ENCODE data around the gene SERPINA5.

SERPINA5 gene

DNA sequence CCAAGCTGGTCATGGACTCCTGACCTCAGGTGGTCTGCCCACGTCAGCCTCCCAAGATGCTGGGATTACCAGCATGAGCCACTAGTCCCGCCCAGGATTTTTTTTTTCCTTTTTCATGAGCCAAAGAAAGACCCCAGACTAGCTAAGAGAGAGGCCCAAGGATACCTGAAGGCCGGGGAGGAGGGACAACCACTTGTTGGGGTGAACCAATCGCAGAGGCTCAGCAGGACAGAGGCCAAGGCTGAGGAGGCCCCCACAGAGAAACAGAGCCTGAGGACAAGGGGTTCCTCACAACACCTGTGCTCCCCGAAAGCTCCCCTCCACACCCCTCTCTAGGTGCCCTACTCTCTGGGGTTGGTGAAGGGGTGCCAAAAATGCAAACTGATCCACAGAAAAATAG, 30.0 kb downstream of the SERPINA5 start:
- in situ Hi-C loops (cut with MboI; ENCODE audit: low pct_unique_long_range_greater_than_20kb, low sequenced_read_pairs, unreplicated experiment), result no loop called here
- DNase-seq (ENCODE audit: low spot score), result no peak
- TF ChIP-seq, protein P1, sequence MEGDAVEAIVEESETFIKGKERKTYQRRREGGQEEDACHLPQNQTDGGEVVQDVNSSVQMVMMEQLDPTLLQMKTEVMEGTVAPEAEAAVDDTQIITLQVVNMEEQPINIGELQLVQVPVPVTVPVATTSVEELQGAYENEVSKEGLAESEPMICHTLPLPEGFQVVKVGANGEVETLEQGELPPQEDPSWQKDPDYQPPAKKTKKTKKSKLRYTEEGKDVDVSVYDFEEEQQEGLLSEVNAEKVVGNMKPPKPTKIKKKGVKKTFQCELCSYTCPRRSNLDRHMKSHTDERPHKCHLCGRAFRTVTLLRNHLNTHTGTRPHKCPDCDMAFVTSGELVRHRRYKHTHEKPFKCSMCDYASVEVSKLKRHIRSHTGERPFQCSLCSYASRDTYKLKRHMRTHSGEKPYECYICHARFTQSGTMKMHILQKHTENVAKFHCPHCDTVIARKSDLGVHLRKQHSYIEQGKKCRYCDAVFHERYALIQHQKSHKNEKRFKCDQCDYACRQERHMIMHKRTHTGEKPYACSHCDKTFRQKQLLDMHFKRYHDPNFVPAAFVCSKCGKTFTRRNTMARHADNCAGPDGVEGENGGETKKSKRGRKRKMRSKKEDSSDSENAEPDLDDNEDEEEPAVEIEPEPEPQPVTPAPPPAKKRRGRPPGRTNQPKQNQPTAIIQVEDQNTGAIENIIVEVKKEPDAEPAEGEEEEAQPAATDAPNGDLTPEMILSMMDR (IDR thresholded peaks at IDR 0.05; ENCODE audit: extremely low read depth, insufficient read depth, missing control alignments), result no peak

DNA sequence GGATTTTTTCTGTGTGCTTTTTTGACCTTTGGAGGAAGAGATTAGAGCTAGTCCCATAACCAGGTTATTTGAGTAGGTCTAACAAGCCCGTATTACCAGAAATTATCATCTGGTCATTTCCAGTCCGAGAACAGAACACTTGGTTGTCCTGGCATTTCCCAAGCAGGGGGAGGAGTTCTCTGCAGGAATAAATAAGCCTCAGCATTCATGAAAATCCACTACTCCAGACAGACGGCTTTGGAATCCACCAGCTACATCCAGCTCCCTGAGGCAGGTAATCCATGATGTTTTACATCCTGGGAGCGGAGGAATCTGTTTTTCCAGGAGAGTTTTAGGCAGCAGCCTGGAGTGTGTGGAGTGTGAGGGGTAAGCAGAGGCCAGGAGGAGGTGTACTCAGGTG, 30.9 kb downstream of the SERPINA5 start, which contains the start of gene SERPINA3:
SERPINA3 (plus strand) TSS at position 218 of the 400 bp plus-strand sequence. CDS start 2,051 bp downstream, outside the sequence.
- DNase-seq (ENCODE audit: low spot score), result no peak
- TF ChIP-seq, protein P1 (IDR thresholded peaks at IDR 0.05; ENCODE audit: extremely low read depth, insufficient read depth, missing control alignments), result no peak
- in situ Hi-C loops (cut with MboI; ENCODE audit: low pct_unique_long_range_greater_than_20kb, low sequenced_read_pairs, unreplicated experiment), result no loop called here

DNA sequence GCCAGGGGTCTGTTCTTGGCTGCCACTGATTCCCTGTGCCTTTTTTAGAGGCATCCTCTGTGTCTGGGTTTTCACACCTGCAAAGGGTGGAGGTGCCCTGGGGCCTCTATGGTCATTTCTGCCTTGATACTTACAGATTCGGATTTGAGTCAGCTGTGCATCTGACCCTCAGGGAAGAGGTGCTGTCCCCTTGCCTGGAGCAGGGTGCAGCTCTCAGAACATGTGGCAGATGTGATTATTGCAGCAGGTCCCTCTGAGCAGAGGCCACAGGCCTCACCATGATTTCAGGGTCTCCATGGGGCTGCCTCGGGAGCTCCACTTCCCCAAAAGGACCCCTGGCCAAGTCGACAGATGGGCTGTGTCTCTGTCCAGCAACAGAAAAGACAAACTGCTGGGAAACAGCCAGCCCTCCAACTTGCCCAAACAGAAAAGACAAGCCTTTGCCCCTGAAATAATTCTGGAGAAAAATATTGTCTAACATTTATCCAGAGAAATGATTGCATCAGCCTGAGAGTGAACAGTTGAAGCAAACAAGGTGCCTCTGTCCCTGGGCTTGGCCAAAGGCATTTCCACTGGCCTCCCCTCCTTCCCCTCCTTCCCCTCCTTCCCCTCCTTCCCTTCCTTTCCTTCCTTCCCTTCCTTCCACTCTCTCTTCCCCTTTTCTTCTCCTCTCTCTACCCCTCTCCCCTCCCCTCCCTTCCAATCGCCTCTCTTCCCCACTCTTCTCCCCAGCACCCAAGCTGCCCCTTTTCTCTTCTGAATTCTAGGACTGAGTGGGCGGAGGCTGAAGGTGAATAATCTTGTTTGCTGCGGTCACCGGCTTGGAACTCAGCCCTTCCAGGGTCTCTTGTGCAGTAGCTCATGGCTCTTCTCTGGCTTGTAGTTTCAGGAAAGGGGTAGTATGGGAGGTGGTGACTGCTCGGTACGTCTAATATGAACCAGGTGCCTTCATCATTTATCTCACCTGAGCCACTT, 31.6 kb downstream of the SERPINA5 start:
- in situ Hi-C loops (cut with MboI; ENCODE audit: low pct_unique_long_range_greater_than_20kb, low sequenced_read_pairs, unreplicated experiment), result no loop called here
- no peak for DNase-seq (ENCODE audit: low spot score)
- TF ChIP-seq, protein P1 (IDR thresholded peaks at IDR 0.05; ENCODE audit: extremely low read depth, insufficient read depth, missing control alignments), result no peak

DNA sequence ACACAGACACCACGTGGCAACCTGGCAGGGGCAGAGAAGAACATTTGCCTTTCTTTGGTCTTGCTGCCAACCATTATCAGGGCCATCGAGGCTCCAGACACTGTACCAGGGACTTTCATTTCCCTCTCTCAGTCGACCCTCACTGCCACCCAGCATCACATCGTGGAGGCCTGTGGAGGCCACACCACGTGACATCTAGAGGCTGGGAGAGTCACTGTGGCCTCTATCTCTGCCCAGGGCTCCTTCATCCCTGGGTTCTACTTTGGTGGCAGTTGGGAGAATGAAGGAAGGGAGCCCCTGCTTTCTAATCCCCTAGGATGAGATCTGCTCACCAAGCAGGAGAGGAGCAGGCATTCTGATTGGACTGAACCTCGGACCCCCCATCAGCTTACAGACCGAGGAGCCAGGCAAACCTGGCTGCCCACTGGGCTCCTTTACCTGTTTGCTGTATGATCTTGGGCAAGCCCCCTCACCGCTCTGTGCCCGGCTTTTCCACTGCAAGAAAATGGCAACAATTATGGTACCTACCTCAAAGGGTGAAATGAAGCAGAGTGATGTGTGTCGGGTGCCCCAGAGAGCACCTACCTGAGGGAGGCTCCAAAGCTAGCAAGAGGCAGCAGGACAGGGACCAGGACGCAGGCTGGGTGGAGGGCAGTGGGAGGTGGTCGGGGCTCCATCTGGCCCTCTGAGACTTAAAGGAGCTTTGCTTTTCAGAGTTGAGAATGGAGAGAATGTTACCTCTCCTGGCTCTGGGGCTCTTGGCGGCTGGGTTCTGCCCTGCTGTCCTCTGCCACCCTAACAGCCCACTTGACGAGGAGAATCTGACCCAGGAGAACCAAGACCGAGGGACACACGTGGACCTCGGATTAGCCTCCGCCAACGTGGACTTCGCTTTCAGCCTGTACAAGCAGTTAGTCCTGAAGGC, 32.8 kb downstream of the SERPINA5 start:
- TF ChIP-seq, protein P1 (IDR thresholded peaks at IDR 0.05; ENCODE audit: extremely low read depth, insufficient read depth, missing control alignments), result no peak
- DNase-seq (ENCODE audit: low spot score), result no peak
- in situ Hi-C loops (cut with MboI; ENCODE audit: low pct_unique_long_range_greater_than_20kb, low sequenced_read_pairs, unreplicated experiment), result no loop called here

DNA sequence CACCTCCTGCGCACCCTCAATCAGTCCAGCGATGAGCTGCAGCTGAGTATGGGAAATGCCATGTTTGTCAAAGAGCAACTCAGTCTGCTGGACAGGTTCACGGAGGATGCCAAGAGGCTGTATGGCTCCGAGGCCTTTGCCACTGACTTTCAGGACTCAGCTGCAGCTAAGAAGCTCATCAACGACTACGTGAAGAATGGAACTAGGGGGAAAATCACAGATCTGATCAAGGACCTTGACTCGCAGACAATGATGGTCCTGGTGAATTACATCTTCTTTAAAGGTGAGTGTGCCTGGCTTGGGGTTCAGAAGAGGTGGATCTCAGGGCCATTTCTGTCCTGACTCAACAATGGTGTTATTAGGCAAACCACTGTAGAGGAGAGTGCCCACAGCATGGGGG, 33.6 kb downstream of the SERPINA5 start:
- TF ChIP-seq, protein P1 (IDR thresholded peaks at IDR 0.05; ENCODE audit: extremely low read depth, insufficient read depth, missing control alignments), result no peak
- DNase-seq (ENCODE audit: low spot score), result no peak
- in situ Hi-C loops (cut with MboI; ENCODE audit: low pct_unique_long_range_greater_than_20kb, low sequenced_read_pairs, unreplicated experiment), result no loop called here

DNA sequence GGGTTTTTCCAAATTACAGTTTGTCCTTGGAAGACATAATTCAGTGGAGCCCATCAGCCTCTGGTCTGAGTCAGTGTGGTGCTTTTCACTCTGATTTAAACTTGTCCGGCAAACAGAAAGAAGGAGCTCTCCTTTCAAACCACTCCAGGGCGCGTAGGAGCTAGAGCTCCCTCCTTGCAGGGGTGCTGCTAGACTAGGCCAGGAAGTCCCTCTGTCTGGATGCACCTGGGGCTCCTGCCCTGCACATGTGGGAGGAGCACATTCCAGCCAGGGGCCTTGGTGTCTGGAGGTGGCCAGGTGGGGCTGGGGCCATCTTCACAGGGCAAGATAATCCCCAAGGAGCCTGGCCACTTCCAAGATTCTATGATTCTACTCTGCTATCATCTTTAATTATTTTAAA, 34.0 kb downstream of the SERPINA5 start:
- no peak for DNase-seq (ENCODE audit: low spot score)
- in situ Hi-C loops (cut with MboI; ENCODE audit: low pct_unique_long_range_greater_than_20kb, low sequenced_read_pairs, unreplicated experiment), result no loop called here
- TF ChIP-seq, protein P1 (IDR thresholded peaks at IDR 0.05; ENCODE audit: extremely low read depth, insufficient read depth, missing control alignments), result no peak

All from GM13977 (cell line).